AG10803 (cell line): Measurements from ENCODE around the gene ALDH1A3.
A peak's percentile ranks its signal among the peaks of the same experiment; 100 is the strongest.

Experiments used
- DNase-seq: peaks from one replicate; pipeline ENCODE4 v3.0.0; 2010; ENCODE audit warnings: low read depth
- H3K4me3 ChIP-seq: 2 replicates; pipeline ENCODE4 v1.5.1; 2011; ENCODE audit warnings: mild to moderate bottlenecking, low read length, control low read depth
- CTCF ChIP-seq: conservative IDR thresholded peaks from 2 replicates; pipeline ENCODE4 v1.5.1; 2011; ENCODE audit warnings: mild to moderate bottlenecking, low read length, control low read depth, inconsistent platforms

ALDH1A3 gene

DNA sequence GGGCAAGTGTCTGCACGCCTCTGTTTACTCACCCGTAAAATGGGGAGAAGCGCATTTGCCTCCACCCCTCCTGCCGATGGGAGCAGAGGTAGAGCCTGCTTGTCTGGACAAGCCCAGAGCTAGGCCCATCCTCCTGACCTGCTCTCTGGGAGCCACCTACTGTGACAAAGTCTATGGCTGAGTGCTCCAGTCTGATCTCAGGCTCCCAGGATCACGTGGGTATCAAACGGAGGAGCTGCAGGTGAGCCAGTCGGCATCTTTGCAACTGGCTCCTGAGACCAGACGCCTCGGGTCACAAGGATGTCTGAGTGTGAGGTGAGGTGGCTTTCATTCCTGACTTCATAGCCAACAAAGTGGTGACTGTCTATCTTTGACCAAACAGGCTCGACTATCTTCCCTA lies 2.1 kb upstream of the ALDH1A3 start:
- no peak overlapping the region for H3K4me3 ChIP-seq
- no peak for DNase-seq
- TF ChIP-seq CTCF, result no peak

- H3K4me3 ChIP-seq, result no peak overlapping the region
- DNase-seq, result no peak
- TF ChIP-seq CTCF, result no peak
These were observed 1.5 kb upstream of the ALDH1A3 start for GRCh38 chr15:100878130-100878529.

DNA sequence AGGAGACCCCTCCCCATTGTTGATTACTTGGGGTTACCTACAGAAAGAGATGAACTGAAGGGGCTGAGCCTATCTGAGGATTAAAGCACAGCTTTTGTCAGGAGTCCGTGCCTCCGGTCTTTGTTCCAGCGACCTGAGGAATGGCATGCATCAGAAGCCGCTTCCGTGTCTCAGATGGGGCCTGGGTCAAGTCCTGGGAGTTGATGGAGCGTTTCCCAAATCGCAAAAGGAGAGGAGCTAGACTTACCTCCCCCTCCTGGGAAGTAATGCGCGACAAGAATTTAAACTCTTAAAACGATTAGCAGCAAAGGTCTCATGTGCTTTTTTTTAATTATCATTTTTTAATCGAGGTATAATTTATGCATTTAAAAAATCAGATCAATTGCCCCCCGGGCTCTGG lies 983 bp upstream of the ALDH1A3 start:
- TF ChIP-seq CTCF, result no peak
- peak overlapping the region; percentile 15; the same call in 1 of the 2 replicates for H3K4me3 ChIP-seq
- no peak for DNase-seq

- H3K4me3 ChIP-seq, result peak overlapping the region; percentile 27
- TF ChIP-seq CTCF, result no peak
- DNase-seq, result no peak
These were observed 569 bp upstream of the ALDH1A3 start for GRCh38 chr15:100879061-100879463.

GRCh38 chr15:100880139-100880896 lies 687 bp downstream of the ALDH1A3 start:
- H3K4me3 ChIP-seq, result peak overlapping the region; percentile 64
- TF ChIP-seq CTCF, result no peak
- DNase-seq, result peak; percentile 15

DNA sequence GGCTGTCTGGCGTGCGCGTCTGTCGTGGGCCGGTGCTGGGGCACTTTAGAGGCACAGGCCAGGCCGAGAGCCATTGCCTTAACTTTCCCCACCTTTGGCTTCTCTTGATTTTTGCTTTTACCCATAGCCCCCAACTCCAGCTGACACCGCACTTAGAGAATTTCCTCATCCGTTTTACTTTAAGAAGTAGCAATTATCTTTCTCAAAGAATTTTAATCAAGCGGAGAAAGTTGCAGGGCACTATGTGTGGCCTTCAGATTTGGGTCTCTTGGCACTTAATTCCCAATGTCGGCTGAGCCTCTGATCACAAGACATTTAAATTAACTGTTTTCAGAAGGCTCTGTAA lies 1.2 kb downstream of the ALDH1A3 start:
- TF ChIP-seq CTCF, result no peak
- no peak for DNase-seq
- H3K4me3 ChIP-seq, result peak overlapping the region; percentile 64

- H3K4me3 ChIP-seq, result no peak overlapping the region
- no peak for DNase-seq
- TF ChIP-seq CTCF, result no peak
These were observed 2.1 kb downstream of the ALDH1A3 start for GRCh38 chr15:100881573-100882336.
